HepG2 (cell line): ENCODE measurements around the gene CEP120. TPM values are rescaled to one million over a fixed set of nuclear protein-coding genes. Genes with fewer than 3 reads are reported as not detected.

Experiments used
- ZNF382 ChIP-seq: sonication (generic); formaldehyde crosslinking; IDR thresholded peaks from 2 replicates; pipeline ENCODE4 v1.5.0; 2020; ENCODE audit warnings: missing genetic modification reagents, mild to moderate bottlenecking, borderline replicate concordance
- polyA plus RNA-seq, 8 experiments: library from polyadenylated mRNA; depleted of rRNA in 3 of 8; stranded (reverse) in 7 of 8; unstranded in 1 of 8; fragments of >200 nt; fragmentation: Illumina TruSeq in 4 of 8; extraction: Trizol in 4 of 8; gene quantifications; 2 replicates each; pipeline versions ENCODE4 v1.2.1 to v1.2.3, GENCODE V29; 2011 to 2016; ENCODE audit warnings: low read depth in 4 of 8, missing spikeins in 1 of 8, mixed read lengths in 1 of 8; ENCODE audit not compliant: insufficient read depth in 1 of 8
- total RNA-seq, 5 experiments: library from RNA; depleted of rRNA; stranded (reverse); fragments of >200 nt; fragmentation: Illumina TruSeq; extraction: Trizol; gene quantifications; 2 replicates each; pipeline ENCODE4 v1.2.3, GENCODE V29; 2016; ENCODE audit warnings: low read depth in 1 of 5
- TF ChIP-seq, protein P1 (sequence below): sonication (generic); formaldehyde crosslinking; IDR thresholded peaks from one replicate; pipeline ENCODE4 v1.5.1; 2020; ENCODE audit warnings: mild to moderate bottlenecking, missing genetic modification reagents; ENCODE audit errors: not compliant biosample characterization

CEP120 gene
- total and polyA plus RNA-seq, 2 of the 13 experiments (the other 11 are each of a cell fraction or from before 2014, with no cell fraction given) = 8.0 to 14.7 TPM

DNA sequence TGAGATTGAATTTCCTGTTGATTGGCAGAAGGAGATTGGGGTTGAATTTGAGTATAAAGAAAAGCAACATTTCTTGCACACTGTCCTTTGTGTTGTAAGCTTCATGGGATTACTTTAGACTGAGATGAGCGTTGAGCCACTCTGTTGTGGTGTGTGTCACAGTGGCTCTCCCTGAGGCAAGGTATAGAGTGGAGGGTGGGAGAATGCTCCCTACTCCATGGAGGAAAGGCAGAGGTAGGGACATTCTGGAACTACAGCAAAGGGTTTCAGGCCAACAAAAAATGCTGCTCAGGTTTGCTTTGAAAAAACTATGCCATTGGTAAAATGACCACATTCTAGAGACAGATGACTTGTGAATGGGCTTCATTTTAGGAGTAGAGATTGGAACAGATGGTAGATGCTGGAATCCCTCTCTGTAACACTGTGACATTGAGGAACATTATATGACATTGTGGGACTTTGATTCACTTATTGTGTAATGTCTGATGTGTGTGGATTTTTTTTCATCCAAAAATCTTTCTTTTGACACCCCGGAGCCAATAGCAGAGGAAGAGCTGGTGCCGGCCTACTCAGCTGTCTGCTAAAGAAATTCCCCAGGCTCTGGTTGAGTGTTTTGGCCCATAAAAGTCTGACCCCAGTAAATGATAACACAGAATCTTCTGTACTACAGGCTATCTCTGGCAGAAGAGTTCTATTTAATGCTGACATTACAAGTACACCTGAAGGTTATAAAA lies 6.2 kb upstream of the CEP120 start (continued):
- TF ChIP-seq, protein P1, sequence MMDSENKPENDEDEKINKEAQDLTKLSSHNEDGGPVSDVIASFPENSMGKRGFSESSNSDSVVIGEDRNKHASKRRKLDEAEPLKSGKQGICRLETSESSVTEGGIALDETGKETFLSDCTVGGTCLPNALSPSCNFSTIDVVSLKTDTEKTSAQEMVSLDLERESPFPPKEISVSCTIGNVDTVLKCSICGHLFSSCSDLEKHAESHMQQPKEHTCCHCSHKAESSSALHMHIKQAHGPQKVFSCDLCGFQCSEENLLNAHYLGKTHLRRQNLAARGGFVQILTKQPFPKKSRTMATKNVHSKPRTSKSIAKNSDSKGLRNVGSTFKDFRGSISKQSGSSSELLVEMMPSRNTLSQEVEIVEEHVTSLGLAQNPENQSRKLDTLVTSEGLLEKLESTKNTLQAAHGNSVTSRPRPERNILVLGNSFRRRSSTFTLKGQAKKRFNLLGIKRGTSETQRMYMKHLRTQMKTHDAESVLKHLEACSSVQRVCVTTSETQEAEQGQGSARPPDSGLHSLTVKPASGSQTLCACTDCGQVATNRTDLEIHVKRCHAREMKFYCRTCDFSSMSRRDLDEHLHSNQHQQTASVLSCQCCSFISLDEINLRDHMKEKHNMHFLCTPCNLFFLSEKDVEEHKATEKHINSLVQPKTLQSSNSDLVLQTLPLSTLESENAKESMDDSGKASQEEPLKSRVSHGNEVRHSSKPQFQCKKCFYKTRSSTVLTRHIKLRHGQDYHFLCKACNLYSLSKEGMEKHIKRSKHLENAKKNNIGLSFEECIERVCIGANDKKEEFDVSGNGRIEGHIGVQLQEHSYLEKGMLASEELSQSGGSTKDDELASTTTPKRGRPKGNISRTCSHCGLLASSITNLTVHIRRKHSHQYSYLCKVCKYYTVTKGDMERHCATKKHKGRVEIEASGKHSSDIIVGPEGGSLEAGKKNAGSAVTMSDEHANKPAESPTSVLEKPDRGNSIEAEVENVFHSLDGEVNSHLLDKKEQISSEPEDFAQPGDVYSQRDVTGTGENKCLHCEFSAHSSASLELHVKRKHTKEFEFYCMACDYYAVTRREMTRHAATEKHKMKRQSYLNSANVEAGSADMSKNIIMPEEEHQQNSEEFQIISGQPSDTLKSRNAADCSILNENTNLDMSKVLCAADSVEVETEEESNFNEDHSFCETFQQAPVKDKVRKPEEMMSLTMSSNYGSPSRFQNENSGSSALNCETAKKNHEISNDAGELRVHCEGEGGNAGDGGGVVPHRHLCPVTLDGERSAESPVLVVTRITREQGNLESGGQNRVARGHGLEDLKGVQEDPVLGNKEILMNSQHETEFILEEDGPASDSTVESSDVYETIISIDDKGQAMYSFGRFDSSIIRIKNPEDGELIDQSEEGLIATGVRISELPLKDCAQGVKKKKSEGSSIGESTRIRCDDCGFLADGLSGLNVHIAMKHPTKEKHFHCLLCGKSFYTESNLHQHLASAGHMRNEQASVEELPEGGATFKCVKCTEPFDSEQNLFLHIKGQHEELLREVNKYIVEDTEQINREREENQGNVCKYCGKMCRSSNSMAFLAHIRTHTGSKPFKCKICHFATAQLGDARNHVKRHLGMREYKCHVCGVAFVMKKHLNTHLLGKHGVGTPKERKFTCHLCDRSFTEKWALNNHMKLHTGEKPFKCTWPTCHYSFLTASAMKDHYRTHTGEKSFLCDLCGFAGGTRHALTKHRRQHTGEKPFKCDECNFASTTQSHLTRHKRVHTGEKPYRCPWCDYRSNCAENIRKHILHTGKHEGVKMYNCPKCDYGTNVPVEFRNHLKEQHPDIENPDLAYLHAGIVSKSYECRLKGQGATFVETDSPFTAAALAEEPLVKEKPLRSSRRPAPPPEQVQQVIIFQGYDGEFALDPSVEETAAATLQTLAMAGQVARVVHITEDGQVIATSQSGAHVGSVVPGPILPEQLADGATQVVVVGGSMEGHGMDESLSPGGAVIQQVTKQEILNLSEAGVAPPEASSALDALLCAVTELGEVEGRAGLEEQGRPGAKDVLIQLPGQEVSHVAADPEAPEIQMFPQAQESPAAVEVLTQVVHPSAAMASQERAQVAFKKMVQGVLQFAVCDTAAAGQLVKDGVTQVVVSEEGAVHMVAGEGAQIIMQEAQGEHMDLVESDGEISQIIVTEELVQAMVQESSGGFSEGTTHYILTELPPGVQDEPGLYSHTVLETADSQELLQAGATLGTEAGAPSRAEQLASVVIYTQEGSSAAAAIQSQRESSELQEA (CRISPR knock-in tag) = no peak
- TF ChIP-seq ZNF382 (CRISPR knock-in tag) = no peak
